HUDEP-2 (cell line): ENCODE measurements around the gene RILPL1.
"Not testable (repeated sequence)": the region's sequence is repeated elsewhere in the genome, so short reads cannot be mapped to it uniquely, and the experiment has no call there.

Experiments used
- DNase-seq, 76 experiments: peaks; one replicate each; lab custom pipeline; 2025; ENCODE audit not compliant: unreplicated experiment in 76 of 76; lab: John Stamatoyannopoulos, UW

The RILPL1 gene, protein sequence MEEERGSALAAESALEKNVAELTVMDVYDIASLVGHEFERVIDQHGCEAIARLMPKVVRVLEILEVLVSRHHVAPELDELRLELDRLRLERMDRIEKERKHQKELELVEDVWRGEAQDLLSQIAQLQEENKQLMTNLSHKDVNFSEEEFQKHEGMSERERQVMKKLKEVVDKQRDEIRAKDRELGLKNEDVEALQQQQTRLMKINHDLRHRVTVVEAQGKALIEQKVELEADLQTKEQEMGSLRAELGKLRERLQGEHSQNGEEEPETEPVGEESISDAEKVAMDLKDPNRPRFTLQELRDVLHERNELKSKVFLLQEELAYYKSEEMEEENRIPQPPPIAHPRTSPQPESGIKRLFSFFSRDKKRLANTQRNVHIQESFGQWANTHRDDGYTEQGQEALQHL

GRCh38 chr12:123533672-123534643, at the start of gene RILPL1:
Gene RILPL1 (minus strand): TSS chr12:123533719. CDS start chr12:123533482, 237 bp downstream.
- peak in 12 of 76 experiments; percentile 2 to 45 (median 16) for DNase-seq

DNA sequence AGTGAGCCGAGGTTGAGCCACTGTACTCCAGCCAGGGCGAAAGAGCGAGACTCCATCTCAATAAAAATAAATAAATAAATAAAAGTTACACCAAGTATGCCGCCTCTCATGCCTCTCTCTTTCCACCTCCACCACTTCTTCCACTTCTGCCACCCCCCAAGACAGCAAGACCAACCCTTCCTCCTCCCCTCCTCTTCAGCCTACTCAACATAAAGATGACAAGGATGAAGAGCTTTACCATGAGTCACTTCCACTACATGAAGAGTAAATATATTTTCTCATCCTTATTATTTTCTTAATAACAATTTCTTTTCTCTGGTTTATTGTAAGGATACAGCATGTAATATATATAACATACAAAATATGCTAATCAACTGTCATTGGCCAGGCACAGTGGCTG, 47.3 kb upstream of the RILPL1 start:
- DNase-seq, result no peak

DNA sequence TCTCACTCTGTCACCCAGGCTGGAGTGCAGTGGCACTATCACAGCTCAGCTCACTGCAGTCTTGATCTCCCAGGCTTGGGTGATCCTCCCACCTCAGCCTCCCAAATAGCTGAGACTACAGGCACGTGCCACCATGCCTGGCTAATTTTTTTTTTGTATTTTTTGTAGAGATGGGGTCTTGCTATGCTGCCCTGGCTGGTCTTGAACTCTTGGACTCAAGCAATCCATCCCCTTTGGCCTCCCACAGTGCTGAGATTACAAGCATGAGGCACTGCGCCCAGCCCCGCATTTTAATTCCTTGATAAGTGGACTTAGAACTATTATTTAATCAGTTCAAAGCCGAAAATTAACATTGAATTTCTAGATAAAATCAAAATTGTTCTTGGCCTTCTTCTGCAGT, 45.3 kb upstream of the RILPL1 start:
- not testable (repeated sequence) for DNase-seq

DNA sequence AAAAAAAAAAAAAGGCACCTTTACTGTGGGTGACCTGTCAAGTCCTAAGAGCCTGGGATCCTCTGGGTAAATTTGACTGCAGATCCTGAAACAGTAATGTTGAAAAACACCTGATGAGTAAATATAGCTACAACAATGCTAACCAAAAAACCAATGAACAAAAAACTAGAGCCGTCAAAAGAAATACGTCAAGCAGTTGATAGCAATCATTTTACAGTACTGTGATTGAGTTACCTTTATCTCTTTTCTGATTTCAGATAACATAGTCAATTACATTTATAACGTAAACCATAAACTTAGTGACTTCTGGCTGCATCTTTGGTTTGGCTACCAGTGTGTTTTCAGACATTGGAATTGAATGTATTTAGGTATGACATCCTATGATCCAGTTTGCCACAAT, 44.7 kb upstream of the RILPL1 start:
- DNase-seq, result no peak

DNA sequence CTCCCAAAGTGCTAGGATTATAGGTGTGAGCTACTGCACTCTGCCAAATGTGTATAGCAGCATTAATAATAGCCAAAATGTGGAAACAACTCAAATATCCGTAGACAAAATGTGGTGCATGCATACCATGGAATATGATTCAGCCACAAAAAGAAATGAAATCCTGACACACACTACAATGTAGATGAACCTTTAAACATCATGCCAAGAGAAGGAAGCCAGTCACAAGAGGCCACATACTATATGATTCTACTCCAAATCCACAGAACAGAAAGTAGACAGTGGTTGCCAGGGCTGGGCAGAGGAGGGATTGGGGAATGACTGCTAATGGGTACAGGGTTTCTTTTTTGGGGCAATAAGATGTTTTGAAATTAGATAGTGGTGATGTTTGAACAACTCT, 43.1 kb upstream of the RILPL1 start:
- no peak for DNase-seq

DNA sequence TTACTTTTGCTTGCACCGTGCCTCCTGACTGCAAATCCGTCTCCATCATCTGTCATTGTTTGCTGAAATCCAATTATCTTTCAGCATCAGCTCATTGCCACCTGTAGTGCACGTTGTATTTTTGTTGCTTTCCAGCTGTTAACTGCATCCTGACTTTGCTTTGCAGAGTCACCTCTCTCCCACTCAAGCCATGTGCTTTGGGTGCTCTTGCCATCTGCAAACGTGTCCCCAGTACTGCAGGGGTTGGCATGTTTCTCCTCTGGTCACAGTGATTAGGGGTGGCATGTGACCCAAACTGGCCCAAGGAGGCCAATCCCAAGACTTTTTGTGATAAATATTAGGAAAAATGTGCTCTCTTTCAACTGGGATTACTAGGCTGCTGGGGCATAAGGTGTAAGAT, 40.4 kb upstream of the RILPL1 start:
- DNase-seq, result no peak

DNA sequence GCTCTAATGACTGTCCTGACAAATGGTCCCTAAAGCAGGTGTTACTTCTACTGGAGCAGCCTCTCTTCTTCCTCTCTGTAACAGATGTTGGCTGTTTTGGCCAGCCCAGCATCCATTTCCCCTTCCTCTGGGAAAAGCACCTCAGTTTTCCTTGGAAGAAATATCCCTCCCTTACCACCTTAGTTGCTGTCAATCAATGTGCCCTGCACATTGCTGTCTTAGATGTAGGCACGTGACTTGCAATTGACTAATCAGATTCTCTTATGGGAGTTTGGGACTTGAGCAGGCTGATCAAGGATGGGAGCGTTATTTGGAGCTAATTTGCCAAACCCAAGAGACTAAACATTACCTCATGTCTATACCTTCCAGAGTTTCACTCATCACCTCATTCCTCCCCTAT, 38.9 kb upstream of the RILPL1 start:
- no peak for DNase-seq

GRCh38 chr12:123571343-123571813, 37.9 kb upstream of the RILPL1 start:
- DNase-seq, result peak in 8 of 76 experiments; percentile 6 to 21 (median 10)

DNA sequence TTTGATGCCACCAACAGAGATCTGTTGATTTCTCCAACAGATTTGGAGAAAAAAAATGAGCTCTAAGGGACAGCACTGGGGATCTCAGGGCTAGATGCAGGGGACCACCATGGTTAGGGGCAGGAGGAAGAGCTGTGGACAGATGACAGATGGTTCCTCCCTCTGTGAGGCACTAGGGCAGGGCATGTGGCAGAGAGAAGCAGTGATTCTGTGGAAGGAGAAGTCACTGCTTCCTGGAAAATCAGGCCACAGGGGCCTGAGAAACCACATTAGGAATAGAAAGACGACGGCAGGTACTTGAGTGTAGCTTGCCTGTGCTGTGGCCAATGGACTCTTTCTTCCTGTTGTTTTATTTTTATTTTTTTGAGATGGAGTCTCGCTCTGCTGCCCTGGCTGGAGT, 25.9 kb upstream of the RILPL1 start:
- DNase-seq, result no peak

- DNase-seq, result not testable (repeated sequence)
Observed at GRCh38 chr12:123558487-123558886, 25.0 kb upstream of the RILPL1 start.

GRCh38 chr12:123554843-123555242, 21.3 kb upstream of the RILPL1 start:
- DNase-seq, result not testable (repeated sequence)

DNA sequence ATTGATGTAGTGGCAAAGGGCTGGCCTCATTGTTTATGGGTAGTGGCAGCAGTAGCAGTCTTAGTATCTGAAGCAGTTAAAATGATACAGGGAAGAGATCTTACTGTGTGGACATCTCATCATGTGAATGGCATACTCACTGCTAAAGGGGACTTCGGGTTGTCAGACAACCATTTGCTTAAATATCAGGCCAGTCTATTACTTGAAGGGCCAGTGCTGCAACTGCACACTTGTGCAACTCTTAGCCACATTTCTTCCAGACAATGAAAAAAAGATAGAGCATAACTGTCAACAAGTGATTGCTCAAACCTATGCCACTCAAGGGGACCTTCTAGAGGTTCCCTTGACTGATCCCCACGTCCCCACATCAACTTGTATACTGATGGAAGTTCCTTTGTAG, 20.6 kb upstream of the RILPL1 start:
- DNase-seq, result not testable (repeated sequence)

DNA sequence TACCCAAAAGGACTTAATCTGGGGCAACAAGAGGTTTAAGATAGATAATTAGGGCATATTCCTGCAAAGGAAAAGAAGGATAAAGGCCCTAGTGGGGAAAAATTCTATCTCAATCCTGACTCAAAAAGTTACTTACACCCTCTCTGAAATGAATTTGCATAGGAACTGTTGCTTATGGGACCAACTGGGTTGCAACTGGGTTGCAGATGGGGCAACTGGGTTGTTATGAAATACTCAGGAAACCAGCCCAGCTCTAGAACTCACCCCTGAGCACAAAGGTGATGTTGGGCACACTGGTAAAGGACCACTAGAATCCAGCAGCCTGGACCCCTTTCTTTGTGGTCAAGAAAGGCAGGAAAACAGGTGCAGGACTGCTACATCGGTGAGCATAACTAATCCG, 17.2 kb upstream of the RILPL1 start:
- DNase-seq, result no peak

GRCh38 chr12:123548107-123548506, 14.6 kb upstream of the RILPL1 start:
- DNase-seq, result no peak

DNA sequence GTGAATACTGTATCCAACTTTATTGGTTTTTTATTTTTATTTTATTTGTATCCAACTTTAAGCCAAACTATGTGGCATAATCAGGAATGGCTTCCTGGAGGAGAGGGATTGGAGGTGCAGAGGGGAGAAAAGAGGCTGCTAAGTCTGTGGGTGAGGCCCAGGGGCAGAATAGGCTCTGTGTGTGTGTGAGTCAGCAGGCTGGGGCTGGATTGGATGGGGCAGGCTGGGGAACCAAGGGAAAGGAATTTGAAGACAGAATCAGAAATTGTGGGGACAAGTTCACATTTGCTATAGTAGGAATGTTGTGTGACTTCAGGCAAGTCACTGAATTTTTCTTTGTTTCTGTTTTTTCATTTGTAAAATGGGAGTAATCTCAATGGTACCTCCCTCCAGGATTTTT, 12.8 kb upstream of the RILPL1 start:
- no peak for DNase-seq

DNA sequence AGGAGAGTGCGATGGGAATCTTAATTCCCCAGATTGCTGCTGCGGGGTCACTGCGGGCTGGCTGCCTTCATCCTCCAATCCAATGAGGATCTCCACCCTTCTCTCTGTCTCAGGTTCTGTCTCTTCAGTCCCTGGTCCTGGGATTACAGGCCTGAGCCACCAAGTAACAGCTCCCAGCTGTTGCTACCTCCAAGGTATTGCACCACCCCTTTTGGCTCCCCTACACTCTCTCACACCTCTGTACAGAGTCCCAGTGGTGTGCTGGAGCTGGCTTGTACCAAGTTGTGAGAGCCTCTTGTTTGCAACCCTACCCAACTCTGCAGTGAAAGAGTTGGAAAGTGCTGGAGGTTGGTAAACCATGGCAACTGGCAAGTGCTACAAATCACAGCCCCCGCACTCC, 10.0 kb upstream of the RILPL1 start:
- no peak for DNase-seq

- no peak for DNase-seq
Observed at GRCh38 chr12:123540899-123541662, 7.6 kb upstream of the RILPL1 start.

DNA sequence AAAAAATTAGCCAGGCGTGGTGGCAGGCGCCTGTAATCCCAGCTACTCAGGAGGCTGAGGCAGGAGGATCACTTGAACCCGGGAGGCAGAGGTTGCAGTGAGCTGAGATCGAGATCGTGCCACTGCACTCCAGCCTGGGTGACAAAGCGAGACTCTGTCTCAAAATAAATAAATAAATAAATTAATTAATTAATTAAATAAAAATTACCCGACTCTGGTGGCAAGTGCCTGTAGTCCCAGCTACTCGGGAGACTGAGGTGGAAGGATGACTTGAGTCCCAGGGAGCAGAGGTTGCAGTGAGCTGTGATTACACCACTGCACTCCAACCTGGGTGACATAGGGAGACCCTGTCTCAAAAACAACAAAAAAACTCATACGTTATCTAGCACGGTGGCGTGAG, 2.4 kb upstream of the RILPL1 start:
- not testable (repeated sequence) for DNase-seq

DNA sequence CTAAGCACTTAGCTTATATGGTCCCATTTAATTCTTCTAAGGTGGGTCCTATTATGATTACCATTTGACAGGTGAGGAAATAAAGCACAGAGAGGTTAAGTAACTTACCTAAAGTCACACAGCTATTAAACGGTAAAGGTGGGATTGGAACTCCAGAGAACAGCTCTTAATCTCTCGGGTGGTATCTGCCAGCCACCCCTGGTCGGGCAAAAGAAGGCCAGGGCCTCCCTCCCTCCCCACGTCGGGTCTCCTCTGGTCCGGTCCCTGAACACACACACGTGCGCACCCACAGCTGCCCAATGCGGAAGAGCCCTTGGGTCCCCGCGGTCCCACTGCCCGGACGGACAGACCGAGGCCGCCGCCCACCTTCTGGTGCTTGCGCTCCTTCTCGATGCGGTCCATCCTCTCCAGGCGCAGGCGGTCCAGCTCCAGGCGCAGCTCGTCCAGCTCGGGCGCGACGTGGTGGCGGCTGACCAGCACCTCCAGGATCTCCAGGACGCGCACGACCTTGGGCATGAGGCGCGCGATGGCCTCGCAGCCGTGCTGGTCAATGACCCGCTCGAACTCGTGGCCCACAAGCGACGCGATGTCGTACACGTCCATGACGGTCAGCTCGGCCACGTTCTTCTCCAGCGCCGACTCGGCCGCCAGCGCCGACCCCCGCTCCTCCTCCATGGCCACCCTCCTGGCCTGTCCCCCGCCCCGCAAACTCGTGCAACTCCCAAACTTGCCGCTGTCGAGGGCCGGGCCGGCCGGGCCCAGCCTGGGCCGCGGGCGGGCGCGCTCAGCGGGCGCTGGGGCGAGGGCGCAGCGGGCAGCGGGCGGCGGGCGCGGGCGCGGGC, 490 bp downstream of the RILPL1 start:
- peak in 4 of 76 experiments; percentile 5 to 36 (median 24) for DNase-seq

DNA sequence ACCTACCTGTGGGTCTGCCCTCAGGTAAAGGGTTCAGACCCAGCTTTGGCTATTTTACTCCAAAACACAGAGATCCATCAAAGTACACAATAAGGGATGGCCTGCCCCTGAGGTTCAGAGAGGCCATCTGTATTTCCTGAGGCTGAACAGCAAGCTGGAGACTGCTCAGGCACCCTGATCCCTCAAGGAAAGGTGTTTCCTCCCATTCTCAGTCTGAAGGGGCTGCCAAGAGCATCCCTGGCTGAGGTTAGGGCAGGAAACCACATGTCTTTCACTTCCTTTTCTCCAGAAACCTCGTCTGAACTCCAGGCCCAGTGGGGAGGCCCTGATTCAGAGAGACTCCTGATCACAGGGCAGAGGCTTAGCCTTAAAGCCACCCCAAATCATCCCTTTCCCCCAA, 1.5 kb downstream of the RILPL1 start:
- DNase-seq, result no peak
